ENCODE measurements around the gene ADRB1. TPM values are rescaled to one million over a fixed set of nuclear protein-coding genes. Genes with fewer than 3 reads are reported as not detected.

Gene ADRB1
- total and polyA plus RNA-seq, 3 experiments from 2014 or later = 0.49 to 0.50 TPM; not detected in 1

DNA sequence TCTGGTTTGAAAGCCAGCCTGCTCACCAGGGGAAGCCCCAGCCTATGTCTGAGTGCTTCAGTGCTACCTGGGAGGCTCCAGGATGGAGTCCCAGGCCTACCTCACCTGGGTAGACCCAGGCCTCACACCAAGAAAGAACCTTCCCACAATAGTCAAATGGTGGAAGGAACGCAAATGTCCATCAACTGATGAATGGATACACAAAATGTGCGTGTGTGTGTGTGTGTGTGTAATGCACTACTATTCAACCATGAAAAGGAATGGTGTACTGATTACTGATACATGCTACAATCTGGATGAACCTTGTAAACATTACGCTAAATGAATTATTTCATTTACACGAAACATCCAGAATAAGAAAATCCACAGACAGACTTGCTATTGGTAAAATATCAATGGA lies 15.2 kb upstream of the ADRB1 start:
- ChIA-PET CTCF (no interaction called here), POLR2A (no interaction called here)
- no peaks in the 10 kb centered on the region for H3K9me3 ChIP-seq (ENCODE audit: low read length)
- H3K27me3 Mint-ChIP-seq = peaks cover 1 to 20% of the 10 kb centered on the region in 2 donors
- no peak overlapping the region for H3K27ac ChIP-seq (ENCODE audit: low read depth, low read length)
- H3K27ac Mint-ChIP-seq = no peak overlapping the region
- no peaks in the 10 kb centered on the region for H3K27me3 ChIP-seq (ENCODE audit: insufficient read depth, low read length, poor library complexity, severe bottlenecking)
- H3K4me3 ChIP-seq (ENCODE audit: low read length) = no peak overlapping the region
- peaks cover 17 to 20% (median 18%) of the 10 kb centered on the region in 3 donors for H3K4me1 Mint-ChIP-seq
- no peaks in the 10 kb centered on the region for H3K9me3 Mint-ChIP-seq
- H3K4me3 Mint-ChIP-seq = no peak overlapping the region
- no peak for DNase-seq
- H3K36me3 ChIP-seq (ENCODE audit: insufficient read depth, low read length) = no peaks in the 10 kb centered on the region
- H3K4me1 ChIP-seq (ENCODE audit: insufficient read depth, low read length) = peaks cover 14% of the 10 kb centered on the region
- H3K36me3 Mint-ChIP-seq = no peaks in the 10 kb centered on the region

- Mint-ChIP-seq H3K27ac (peak overlapping the region in 1 of 8 donors; percentile 79), H3K4me3 (no peak overlapping the region), H3K27me3 (peaks cover 0 to 20% of the 10 kb centered on the region in 2 donors), H3K9me3 (no peaks in the 10 kb centered on the region), H3K36me3 (no peaks in the 10 kb centered on the region), H3K4me1 (peaks cover 12 to 14% (median 12%) of the 10 kb centered on the region in 3 donors)
- Histone ChIP-seq H3K36me3 (ENCODE audit: insufficient read depth, low read length) (no peaks in the 10 kb centered on the region), H3K9me3 (ENCODE audit: low read length) (no peaks in the 10 kb centered on the region), H3K4me1 (ENCODE audit: insufficient read depth, low read length) (peaks cover 12% of the 10 kb centered on the region), H3K27me3 (ENCODE audit: insufficient read depth, low read length, poor library complexity, severe bottlenecking) (no peaks in the 10 kb centered on the region), H3K4me3 (ENCODE audit: low read length) (no peak overlapping the region), H3K27ac (ENCODE audit: low read depth, low read length) (no peak overlapping the region)
- POLR2A ChIA-PET = no interaction called here
- CTCF ChIA-PET = no interaction called here
- no peak for DNase-seq
Measured at GRCh38 chr10:114029655-114030054, 14.0 kb upstream of the ADRB1 start.

- ChIA-PET POLR2A (no interaction called here), CTCF (no interaction called here)
- no peaks in the 10 kb centered on the region for H3K36me3 Mint-ChIP-seq
- peaks cover 7% of the 10 kb centered on the region for H3K4me1 ChIP-seq (ENCODE audit: insufficient read depth, low read length)
- peaks cover 0 to 22% of the 10 kb centered on the region in 2 donors for H3K27me3 Mint-ChIP-seq
- no peaks in the 10 kb centered on the region for H3K9me3 ChIP-seq (ENCODE audit: low read length)
- H3K36me3 ChIP-seq (ENCODE audit: insufficient read depth, low read length) = no peaks in the 10 kb centered on the region
- H3K27ac ChIP-seq (ENCODE audit: low read depth, low read length) = no peak overlapping the region
- H3K4me3 Mint-ChIP-seq = no peak overlapping the region
- no peak for DNase-seq
- H3K27me3 ChIP-seq (ENCODE audit: insufficient read depth, low read length, poor library complexity, severe bottlenecking) = no peaks in the 10 kb centered on the region
- peak overlapping the region in 1 of 8 donors; percentile 9 for H3K27ac Mint-ChIP-seq
- H3K9me3 Mint-ChIP-seq = no peaks in the 10 kb centered on the region
- no peak overlapping the region for H3K4me3 ChIP-seq (ENCODE audit: low read length)
- peaks cover 7 to 10% (median 7%) of the 10 kb centered on the region in 3 donors for H3K4me1 Mint-ChIP-seq
Measured at GRCh38 chr10:114030140-114030539, 13.5 kb upstream of the ADRB1 start.

GRCh38 chr10:114031073-114031972 lies 12.3 kb upstream of the ADRB1 start:
- peaks cover 0 to 3% (median 0%) of the 10 kb centered on the region in 3 donors for H3K4me1 Mint-ChIP-seq
- ChIA-PET CTCF (no interaction called here), POLR2A (interaction anchor here (0.7 kb wide), 1 partner anchor 45 kb away, joined by 4 read pairs; no protein-coding TSS in a partner anchor)
- H3K27me3 ChIP-seq (ENCODE audit: insufficient read depth, low read length, poor library complexity, severe bottlenecking) = no peaks in the 10 kb centered on the region
- no peaks in the 10 kb centered on the region for H3K36me3 Mint-ChIP-seq
- no peaks in the 10 kb centered on the region for H3K4me1 ChIP-seq (ENCODE audit: insufficient read depth, low read length)
- no peak for DNase-seq
- H3K9me3 Mint-ChIP-seq = no peaks in the 10 kb centered on the region
- H3K4me3 ChIP-seq (ENCODE audit: low read length) = no peak overlapping the region
- no peaks in the 10 kb centered on the region for H3K9me3 ChIP-seq (ENCODE audit: low read length)
- peaks cover 0 to 32% of the 10 kb centered on the region in 2 donors for H3K27me3 Mint-ChIP-seq
- H3K27ac Mint-ChIP-seq = no peak overlapping the region
- no peaks in the 10 kb centered on the region for H3K36me3 ChIP-seq (ENCODE audit: insufficient read depth, low read length)
- H3K4me3 Mint-ChIP-seq = no peak overlapping the region
- no peak overlapping the region for H3K27ac ChIP-seq (ENCODE audit: low read depth, low read length)

DNA sequence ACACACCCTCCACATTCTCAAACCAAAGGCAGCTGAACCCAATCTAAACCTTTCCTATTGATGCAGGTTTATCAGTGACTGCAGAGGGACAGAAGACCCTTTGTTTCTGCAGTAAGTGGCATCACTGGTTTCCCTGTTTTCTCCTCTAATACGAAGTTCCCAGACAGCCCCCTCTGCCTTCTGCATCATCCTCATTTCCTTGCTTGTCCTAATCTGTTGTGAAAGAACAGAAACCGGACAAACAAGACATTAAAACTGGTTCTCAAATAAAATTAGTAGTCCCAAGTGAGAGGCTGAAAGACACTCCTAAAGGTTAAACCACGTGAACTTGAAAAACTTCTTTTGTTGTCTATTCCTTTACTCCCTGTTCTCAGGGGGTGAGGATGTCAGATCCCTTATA lies 10.1 kb upstream of the ADRB1 start:
- CTCF ChIA-PET = no interaction called here
- H3K27ac Mint-ChIP-seq = no peak overlapping the region

DNA sequence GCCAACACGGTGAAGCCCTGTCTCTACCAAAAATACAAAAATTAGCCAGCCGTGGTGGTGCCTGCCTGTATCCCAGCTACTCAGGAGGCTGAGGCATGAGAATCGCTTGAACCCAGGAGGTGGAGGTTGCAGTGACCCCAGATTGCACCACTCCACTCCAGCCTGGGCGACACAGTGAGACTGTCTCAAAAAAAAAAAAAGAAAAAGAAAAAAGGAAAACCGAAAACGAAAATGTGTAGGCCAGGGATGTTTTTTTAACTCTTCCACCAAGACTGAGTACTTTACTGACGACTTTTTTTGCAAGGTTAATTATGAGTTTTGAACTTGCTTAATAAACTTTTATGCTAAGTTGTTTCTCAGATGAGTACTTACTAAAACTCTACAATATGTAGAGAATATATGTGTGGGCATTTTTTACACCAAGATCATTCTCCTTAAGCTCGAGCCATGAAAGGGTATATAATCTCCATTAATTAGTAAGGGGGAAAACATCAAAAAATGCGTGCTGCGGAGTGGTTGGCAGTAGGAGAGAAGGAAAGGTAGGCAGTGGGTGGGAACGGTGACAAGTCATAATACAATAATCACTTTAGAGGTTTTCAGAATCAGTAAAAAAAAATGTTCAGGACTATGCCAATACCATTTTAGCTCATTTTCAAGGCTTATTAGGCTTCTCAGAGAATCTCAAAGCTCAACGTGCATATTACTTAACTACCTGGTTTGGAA lies 8.6 kb upstream of the ADRB1 start:
- Histone ChIP-seq H3K27me3 (ENCODE audit: insufficient read depth, low read length, poor library complexity, severe bottlenecking) (peaks cover 1% of the 10 kb centered on the region), H3K27ac (ENCODE audit: low read depth, low read length) (no peak overlapping the region), H3K4me3 (ENCODE audit: low read length) (no peak overlapping the region), H3K36me3 (ENCODE audit: insufficient read depth, low read length) (no peaks in the 10 kb centered on the region), H3K9me3 (ENCODE audit: low read length) (no peaks in the 10 kb centered on the region), H3K4me1 (ENCODE audit: insufficient read depth, low read length) (no peaks in the 10 kb centered on the region)
- no peak for DNase-seq
- Mint-ChIP-seq H3K9me3 (no peaks in the 10 kb centered on the region), H3K4me3 (no peak overlapping the region), H3K27me3 (peaks cover 9 to 30% of the 10 kb centered on the region in 2 donors), H3K36me3 (peaks cover 0 to 1% (median 0%) of the 10 kb centered on the region in 3 donors), H3K4me1 (no peaks in the 10 kb centered on the region), H3K27ac (no peak overlapping the region)
- POLR2A ChIA-PET = no interaction called here
- CTCF ChIA-PET = no interaction called here

More for the DNA sequence above, 10.1 kb upstream of the ADRB1 start:
- no peak overlapping the region for H3K27ac ChIP-seq (ENCODE audit: low read depth, low read length)
- peaks cover 0 to 3% (median 0%) of the 10 kb centered on the region in 3 donors for H3K4me1 Mint-ChIP-seq
- no peaks in the 10 kb centered on the region for H3K4me1 ChIP-seq (ENCODE audit: insufficient read depth, low read length)
- no peaks in the 10 kb centered on the region for H3K36me3 Mint-ChIP-seq
- H3K9me3 ChIP-seq (ENCODE audit: low read length) = no peaks in the 10 kb centered on the region
- H3K27me3 ChIP-seq (ENCODE audit: insufficient read depth, low read length, poor library complexity, severe bottlenecking) = no peaks in the 10 kb centered on the region
- POLR2A ChIA-PET = no interaction called here
- DNase-seq = no peak
- H3K27me3 Mint-ChIP-seq = peaks cover 7 to 35% of the 10 kb centered on the region in 2 donors
- H3K4me3 ChIP-seq (ENCODE audit: low read length) = no peak overlapping the region
- no peaks in the 10 kb centered on the region for H3K36me3 ChIP-seq (ENCODE audit: insufficient read depth, low read length)
- H3K4me3 Mint-ChIP-seq = no peak overlapping the region
- no peaks in the 10 kb centered on the region for H3K9me3 Mint-ChIP-seq

- Mint-ChIP-seq H3K4me3 (no peak overlapping the region), H3K4me1 (no peaks in the 10 kb centered on the region), H3K9me3 (no peaks in the 10 kb centered on the region), H3K27me3 (peaks cover 13 to 37% of the 10 kb centered on the region in 2 donors), H3K27ac (no peak overlapping the region), H3K36me3 (peaks cover 0 to 1% (median 0%) of the 10 kb centered on the region in 3 donors)
- H3K27me3 ChIP-seq (ENCODE audit: insufficient read depth, low read length, poor library complexity, severe bottlenecking) = peaks cover 6% of the 10 kb centered on the region
- no peaks in the 10 kb centered on the region for H3K4me1 ChIP-seq (ENCODE audit: insufficient read depth, low read length)
- no peak overlapping the region for H3K4me3 ChIP-seq (ENCODE audit: low read length)
- H3K36me3 ChIP-seq (ENCODE audit: insufficient read depth, low read length) = no peaks in the 10 kb centered on the region
- no peak for DNase-seq
- ChIA-PET CTCF (no interaction called here), POLR2A (no interaction called here)
- no peaks in the 10 kb centered on the region for H3K9me3 ChIP-seq (ENCODE audit: low read length)
- H3K27ac ChIP-seq (ENCODE audit: low read depth, low read length) = no peak overlapping the region
Measured at GRCh38 chr10:114035791-114036190, 7.9 kb upstream of the ADRB1 start.

DNA sequence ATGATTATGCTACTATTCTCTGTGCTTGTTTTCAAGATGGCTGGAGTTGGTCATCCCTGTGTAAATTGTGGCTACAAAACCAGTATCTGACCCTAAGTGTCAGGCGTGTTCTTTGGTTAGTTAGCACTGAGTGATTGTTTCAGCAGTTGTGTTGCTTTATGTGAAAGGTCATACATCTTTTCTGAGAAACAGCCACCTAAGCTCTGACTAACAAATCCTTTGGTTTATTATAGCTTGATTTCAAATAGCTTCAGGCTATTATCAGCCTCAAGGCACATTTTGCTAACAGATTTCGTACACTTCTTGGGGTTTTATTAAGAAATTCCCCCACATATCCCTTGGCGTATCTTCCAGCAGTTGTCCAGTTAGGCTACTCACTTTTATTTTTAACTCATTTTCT lies 4.8 kb upstream of the ADRB1 start:
- peaks cover 0 to 1% (median 0%) of the 10 kb centered on the region in 3 donors for H3K36me3 Mint-ChIP-seq

More for the DNA sequence above, 4.8 kb upstream of the ADRB1 start:
- Histone ChIP-seq H3K9me3 (ENCODE audit: low read length) (no peaks in the 10 kb centered on the region), H3K36me3 (ENCODE audit: insufficient read depth, low read length) (no peaks in the 10 kb centered on the region), H3K27me3 (ENCODE audit: insufficient read depth, low read length, poor library complexity, severe bottlenecking) (peaks cover 14% of the 10 kb centered on the region), H3K4me1 (ENCODE audit: insufficient read depth, low read length) (peaks cover 6% of the 10 kb centered on the region), H3K27ac (ENCODE audit: low read depth, low read length) (no peak overlapping the region), H3K4me3 (ENCODE audit: low read length) (no peak overlapping the region)
- peaks cover 5 to 8% (median 6%) of the 10 kb centered on the region in 3 donors for H3K4me1 Mint-ChIP-seq
- no peak overlapping the region for H3K4me3 Mint-ChIP-seq
- no peak overlapping the region for H3K27ac Mint-ChIP-seq
- POLR2A ChIA-PET = no interaction called here
- H3K9me3 Mint-ChIP-seq = no peaks in the 10 kb centered on the region
- CTCF ChIA-PET = no interaction called here
- DNase-seq = no peak
- H3K27me3 Mint-ChIP-seq = peaks cover 23 to 46% of the 10 kb centered on the region in 2 donors

Measured in CD8-positive, alpha-beta memory T cell (primary cell).